Prostate gland (tissue), 2 donors: Measurements from ENCODE around the gene UBAP2L. TPM values are rescaled to one million over a fixed set of nuclear protein-coding genes. Genes with fewer than 3 reads are reported as not detected.

ENCODE experiments used
- DNase-seq: peaks from one replicate; pipeline ENCODE4 v3.0.0-alpha.2; 2019; ENCODE audit warnings: low spot score
- H3K27ac ChIP-seq, 2 donors: fragments of 200-600 bp; sonication (generic); 2 replicates each; pipeline ENCODE4 v1.5.1; 2017 to 2019
- H3K27me3 ChIP-seq: fragments of 200-600 bp; sonication (generic); replicated peaks from 2 replicates; pipeline ENCODE4 v1.5.1; 2019; ENCODE audit not compliant: insufficient read depth
- H3K36me3 ChIP-seq, 2 donors: fragments of 200-600 bp; sonication (generic); 1 replicate in 1 of 2; 2 replicates in 1 of 2; pipeline versions ENCODE4 v1.5.1 to v1.8.1; 2017 to 2019
- H3K4me1 ChIP-seq: fragments of 200-600 bp; sonication (generic); replicated peaks from 2 replicates; pipeline ENCODE4 v1.5.1; 2019
- H3K4me3 ChIP-seq, 2 donors: fragments of 200-600 bp; sonication (generic); 2 replicates each; pipeline ENCODE4 v1.5.1; 2017 to 2019
- H3K9me3 ChIP-seq: fragments of 200-600 bp; sonication (generic); 2 replicates; pipeline ENCODE4 v1.5.1; 2017
- CTCF ChIP-seq, 4 experiments: fragments of 200-600 bp in 2 of 4; fragments of 450-650 bp in 2 of 4; sonication (generic) in 2 of 4; IDR thresholded peaks; 1 replicate in 3 of 4; 2 replicates in 1 of 4; pipeline ENCODE4 v1.5.1; 2016 to 2019; ENCODE audit warnings: antibody characterized with exemption in 4 of 4, mild to moderate bottlenecking in 2 of 4, moderate library complexity in 2 of 4
- POLR2A ChIP-seq: fragments of 450-650 bp; IDR thresholded peaks from one replicate; pipeline ENCODE4 v1.6.1; 2016; ENCODE audit warnings: antibody characterized with exemption, mild to moderate bottlenecking
- POLR2AphosphoS5 ChIP-seq: sonication (generic); formaldehyde crosslinking; IDR thresholded peaks from one replicate; pipeline ENCODE4 v1.6.1; 2017; ENCODE audit warnings: antibody characterized with exemption
- WGBS: methylation state at CpG from one replicate; pipeline ENCODE4 v1.1.5; 2018; 5-methylcytosine and 5-hydroxymethylcytosine counted together
- intact Hi-C: fragments of 100-400 bp; cut with DNase I; formaldehyde crosslinking; loops from one replicate; pipeline ENCODE4 v1.14.2; 2022
- total RNA-seq, 2 donors: library from RNA; depleted of rRNA; stranded (reverse); fragments of >200 nt; gene quantifications; one replicate each; pipeline ENCODE4 v1.1.0, GENCODE V29; 2016

The UBAP2L gene
- total RNA-seq, 2 donors from 2014 or later: 51.1 to 121 TPM

- intact Hi-C loops: no loop called here
- Histone ChIP-seq H3K27me3 (no peaks in the 10 kb centered on the region), H3K4me3 (peak overlapping the region; percentile 88 to 93), H3K36me3 (peaks cover 0 to 4% of the 10 kb centered on the region in 2 donors), H3K27ac (peak overlapping the region; percentile 97 to 99), H3K4me1 (peaks cover 3% of the 10 kb centered on the region), H3K9me3 (no peaks in the 10 kb centered on the region)
- TF ChIP-seq CTCF (IDR thresholded peaks at IDR 0.05): no peak
- no peak for TF ChIP-seq POLR2A
- TF ChIP-seq POLR2AphosphoS5: no peak
- no peak for DNase-seq
- WGBS: 13% methylated on average over 5 of the region's 5 CpGs
These were observed 1.2 kb upstream of the UBAP2L start for GRCh38 chr1:154219541-154219940.

GRCh38 chr1:154220970-154221277 lies 169 bp downstream of the UBAP2L start:
- Histone ChIP-seq H3K4me1 (peaks cover 3% of the 10 kb centered on the region), H3K4me3 (peak overlapping the region; percentile 88 to 93), H3K36me3 (peaks cover 0 to 4% of the 10 kb centered on the region in 2 donors), H3K9me3 (no peaks in the 10 kb centered on the region), H3K27ac (peak overlapping the region; percentile 97 to 99), H3K27me3 (no peaks in the 10 kb centered on the region)
- under 1% methylated on average over 33 of the region's 33 CpGs for WGBS
- TF ChIP-seq POLR2A (no peak), POLR2AphosphoS5 (no peak), CTCF (IDR thresholded peaks at IDR 0.05) (no peak)
- intact Hi-C loops: loop anchor here (2.0 kb wide), 1 partner anchor 52 kb away; the partner anchor contains the start of gene HAX1
- no peak for DNase-seq

GRCh38 chr1:154221278-154222001 lies 685 bp downstream of the UBAP2L start:
- H3K4me1 ChIP-seq: peaks cover 3% of the 10 kb centered on the region
- no peaks in the 10 kb centered on the region for H3K27me3 ChIP-seq
- TF ChIP-seq POLR2AphosphoS5 (no peak), POLR2A (no peak), CTCF (IDR thresholded peaks at IDR 0.05) (no peak)
- H3K9me3 ChIP-seq: no peaks in the 10 kb centered on the region
- intact Hi-C loops: loop anchor here (2.0 kb wide), 1 partner anchor 51 kb away; the partner anchor contains the start of gene HAX1
- H3K36me3 ChIP-seq: peaks cover 0 to 4% of the 10 kb centered on the region in 2 donors
- DNase-seq: peak; percentile 45
- peak overlapping the region; percentile 97 to 99 for H3K27ac ChIP-seq
- WGBS: under 1% methylated on average over 26 of the region's 28 CpGs
- H3K4me3 ChIP-seq: peak overlapping the region; percentile 88 to 93

GRCh38 chr1:154222518-154222917 lies 1.8 kb downstream of the UBAP2L start:
- peak overlapping the region in 1 of 2 donors; percentile 97 for H3K27ac ChIP-seq
- TF ChIP-seq CTCF (IDR thresholded peaks at IDR 0.05): no peak
- TF ChIP-seq POLR2AphosphoS5: no peak
- no peak for TF ChIP-seq POLR2A
- H3K9me3 ChIP-seq: no peaks in the 10 kb centered on the region
- peaks cover 0 to under 1% of the 10 kb centered on the region in 2 donors for H3K36me3 ChIP-seq
- H3K4me3 ChIP-seq: no peak overlapping the region
- intact Hi-C loops: no loop called here
- H3K4me1 ChIP-seq: peaks cover 3% of the 10 kb centered on the region
- no peak for DNase-seq
- whole genome bisulfite sequencing: 96% methylated on average over 1 of the region's 1 CpG
- H3K27me3 ChIP-seq: no peaks in the 10 kb centered on the region

- H3K9me3 ChIP-seq: no peaks in the 10 kb centered on the region
- WGBS: 74% methylated on average over 1 of the region's 1 CpG
- no peak overlapping the region for H3K27ac ChIP-seq
- no peak for TF ChIP-seq POLR2A
- no peak for TF ChIP-seq CTCF (IDR thresholded peaks at IDR 0.05)
- no peak for TF ChIP-seq POLR2AphosphoS5
- intact Hi-C loops: no loop called here
- no peak for DNase-seq
- no peaks in the 10 kb centered on the region for H3K36me3 ChIP-seq
- no peaks in the 10 kb centered on the region for H3K27me3 ChIP-seq
- peaks cover 3% of the 10 kb centered on the region for H3K4me1 ChIP-seq
- H3K4me3 ChIP-seq: no peak overlapping the region
These were observed 2.2 kb downstream of the UBAP2L start for GRCh38 chr1:154222918-154223317.
